ENCODE data around the gene GOLGA1.
"Not testable (repeated sequence)": the region's sequence is repeated elsewhere in the genome, so short reads cannot be mapped to it uniquely, and the experiment has no call there.

GOLGA1 gene

DNA sequence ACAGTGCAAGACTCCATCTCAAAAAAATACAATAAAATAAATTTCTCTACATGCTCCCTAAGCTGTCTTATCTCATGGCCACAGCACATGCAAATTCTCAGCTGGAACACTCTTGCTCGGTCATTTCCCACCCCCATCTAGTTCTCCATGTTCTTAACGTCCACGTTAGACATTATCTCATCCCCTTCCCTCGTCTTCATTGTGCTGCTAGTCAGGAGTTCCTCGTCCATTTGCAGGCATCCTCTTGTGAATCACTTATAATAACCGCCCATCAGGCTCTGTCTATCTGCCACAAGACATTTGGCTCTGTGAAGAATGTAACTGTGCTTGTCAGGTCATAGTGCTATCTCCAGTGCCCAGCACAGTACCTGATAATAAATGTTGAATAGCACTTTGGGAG lies 32.9 kb upstream of the GOLGA1 start:
- H3K27ac ChIP-seq, result no peak overlapping the region
- no peaks in the 10 kb centered on the region for H3K9me3 ChIP-seq (ENCODE audit: control insufficient read depth, low read length)
- TF ChIP-seq, protein P1, sequence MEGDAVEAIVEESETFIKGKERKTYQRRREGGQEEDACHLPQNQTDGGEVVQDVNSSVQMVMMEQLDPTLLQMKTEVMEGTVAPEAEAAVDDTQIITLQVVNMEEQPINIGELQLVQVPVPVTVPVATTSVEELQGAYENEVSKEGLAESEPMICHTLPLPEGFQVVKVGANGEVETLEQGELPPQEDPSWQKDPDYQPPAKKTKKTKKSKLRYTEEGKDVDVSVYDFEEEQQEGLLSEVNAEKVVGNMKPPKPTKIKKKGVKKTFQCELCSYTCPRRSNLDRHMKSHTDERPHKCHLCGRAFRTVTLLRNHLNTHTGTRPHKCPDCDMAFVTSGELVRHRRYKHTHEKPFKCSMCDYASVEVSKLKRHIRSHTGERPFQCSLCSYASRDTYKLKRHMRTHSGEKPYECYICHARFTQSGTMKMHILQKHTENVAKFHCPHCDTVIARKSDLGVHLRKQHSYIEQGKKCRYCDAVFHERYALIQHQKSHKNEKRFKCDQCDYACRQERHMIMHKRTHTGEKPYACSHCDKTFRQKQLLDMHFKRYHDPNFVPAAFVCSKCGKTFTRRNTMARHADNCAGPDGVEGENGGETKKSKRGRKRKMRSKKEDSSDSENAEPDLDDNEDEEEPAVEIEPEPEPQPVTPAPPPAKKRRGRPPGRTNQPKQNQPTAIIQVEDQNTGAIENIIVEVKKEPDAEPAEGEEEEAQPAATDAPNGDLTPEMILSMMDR (IDR thresholded peaks at IDR 0.05), result no peak
- H3K27me3 ChIP-seq (ENCODE audit: control insufficient read depth, insufficient read depth, low read length), result no peaks in the 10 kb centered on the region
- H3K4me1 ChIP-seq, result no peaks in the 10 kb centered on the region
- no peaks in the 10 kb centered on the region for H3K79me2 ChIP-seq
- no peak overlapping the region for H3K9ac ChIP-seq
- no peak overlapping the region for H3K4me3 ChIP-seq (ENCODE audit: low read depth, low read length)
- no peak overlapping the region for H3K4me2 ChIP-seq (ENCODE audit: low read length)
- no peaks in the 10 kb centered on the region for H3K36me3 ChIP-seq (ENCODE audit: control insufficient read depth, insufficient read depth, low read length)
- H2AFZ ChIP-seq, result no peak overlapping the region

DNA sequence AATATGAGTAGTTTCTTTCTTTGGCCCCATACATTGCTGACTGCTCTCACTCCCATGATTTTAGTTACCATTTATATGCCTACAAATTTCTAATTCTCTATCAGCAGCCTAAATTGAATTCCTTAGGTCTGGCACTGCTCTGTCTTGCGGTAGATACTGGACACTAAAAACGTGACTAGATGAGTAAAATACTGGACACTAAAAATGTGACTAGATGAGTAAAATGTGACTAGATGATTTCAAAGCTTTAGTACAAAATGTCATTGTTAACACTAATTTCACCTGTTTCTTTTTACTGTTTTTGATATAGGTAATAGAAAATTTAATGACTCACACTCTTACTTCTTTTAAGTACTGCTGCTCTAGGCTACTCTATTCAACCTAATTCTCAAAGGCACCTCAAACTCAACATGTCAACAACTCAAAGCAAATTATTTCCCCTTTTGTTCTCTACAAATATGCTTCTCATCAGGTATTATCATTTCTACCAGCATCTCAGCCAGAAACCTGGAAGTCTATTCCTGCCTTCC lies 31.4 kb upstream of the GOLGA1 start:
- H3K9me3 ChIP-seq (ENCODE audit: control insufficient read depth, low read length), result no peaks in the 10 kb centered on the region
- H3K79me2 ChIP-seq, result no peaks in the 10 kb centered on the region
- no peaks in the 10 kb centered on the region for H3K36me3 ChIP-seq (ENCODE audit: control insufficient read depth, insufficient read depth, low read length)
- H3K27ac ChIP-seq, result no peak overlapping the region
- H3K9ac ChIP-seq, result no peak overlapping the region
- TF ChIP-seq, protein P1 (IDR thresholded peaks at IDR 0.05), result no peak
- no peak overlapping the region for H3K4me2 ChIP-seq (ENCODE audit: low read length)
- H3K27me3 ChIP-seq (ENCODE audit: control insufficient read depth, insufficient read depth, low read length), result no peaks in the 10 kb centered on the region
- no peak overlapping the region for H2AFZ ChIP-seq
- H3K4me3 ChIP-seq (ENCODE audit: low read depth, low read length), result no peak overlapping the region
- no peaks in the 10 kb centered on the region for H3K4me1 ChIP-seq

DNA sequence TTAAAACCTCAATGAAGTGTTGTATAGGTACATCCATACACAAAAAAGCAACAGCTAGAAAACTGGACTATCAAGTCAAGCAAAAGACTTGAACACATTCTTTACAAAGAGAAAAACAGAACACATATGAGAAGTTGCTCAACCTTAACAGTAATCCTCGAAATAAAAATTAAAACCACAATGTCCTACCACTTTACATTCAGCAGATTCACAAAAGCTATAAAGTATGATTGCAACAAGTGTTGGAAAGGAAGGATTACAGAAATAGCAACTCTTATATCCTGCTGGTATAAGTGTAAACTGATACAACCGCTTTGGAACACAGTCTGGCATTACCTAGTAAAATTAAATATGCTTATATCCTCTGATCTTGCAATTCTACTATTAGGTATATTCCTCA lies 28.5 kb upstream of the GOLGA1 start:
- Histone ChIP-seq H3K4me2 (ENCODE audit: low read length) (no peak overlapping the region), H3K36me3 (ENCODE audit: control insufficient read depth, insufficient read depth, low read length) (no peaks in the 10 kb centered on the region), H3K9me3 (ENCODE audit: control insufficient read depth, low read length) (no peaks in the 10 kb centered on the region), H3K4me1 (no peaks in the 10 kb centered on the region), H3K9ac (no peak overlapping the region), H2AFZ (no peak overlapping the region), H3K79me2 (no peaks in the 10 kb centered on the region), H3K27ac (no peak overlapping the region), H3K27me3 (ENCODE audit: control insufficient read depth, insufficient read depth, low read length) (no peaks in the 10 kb centered on the region), H3K4me3 (ENCODE audit: low read depth, low read length) (no peak overlapping the region)
- TF ChIP-seq, protein P1 (IDR thresholded peaks at IDR 0.05), result no peak

DNA sequence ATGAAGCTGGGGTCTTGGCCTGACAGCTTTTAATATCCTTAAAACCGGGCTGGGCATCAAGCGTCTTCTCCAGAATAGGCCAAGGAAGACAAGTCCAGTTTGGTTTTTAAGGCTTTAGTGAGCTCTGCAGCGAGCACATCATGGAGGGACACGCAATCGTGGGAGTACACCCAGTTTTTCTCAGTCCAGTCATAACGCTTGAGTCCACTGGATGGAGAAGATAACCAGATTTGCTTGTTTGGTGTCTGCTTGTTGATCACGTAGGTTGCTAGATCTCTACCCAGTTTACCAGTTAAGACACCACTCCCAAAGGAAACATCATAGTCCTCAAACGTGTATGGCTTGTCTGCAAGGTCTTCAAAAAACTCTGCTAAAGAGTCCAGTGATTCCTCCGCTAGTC lies 27.4 kb upstream of the GOLGA1 start:
- Histone ChIP-seq H3K4me1 (no peaks in the 10 kb centered on the region), H3K36me3 (ENCODE audit: control insufficient read depth, insufficient read depth, low read length) (no peaks in the 10 kb centered on the region), H3K79me2 (no peaks in the 10 kb centered on the region)

DNA sequence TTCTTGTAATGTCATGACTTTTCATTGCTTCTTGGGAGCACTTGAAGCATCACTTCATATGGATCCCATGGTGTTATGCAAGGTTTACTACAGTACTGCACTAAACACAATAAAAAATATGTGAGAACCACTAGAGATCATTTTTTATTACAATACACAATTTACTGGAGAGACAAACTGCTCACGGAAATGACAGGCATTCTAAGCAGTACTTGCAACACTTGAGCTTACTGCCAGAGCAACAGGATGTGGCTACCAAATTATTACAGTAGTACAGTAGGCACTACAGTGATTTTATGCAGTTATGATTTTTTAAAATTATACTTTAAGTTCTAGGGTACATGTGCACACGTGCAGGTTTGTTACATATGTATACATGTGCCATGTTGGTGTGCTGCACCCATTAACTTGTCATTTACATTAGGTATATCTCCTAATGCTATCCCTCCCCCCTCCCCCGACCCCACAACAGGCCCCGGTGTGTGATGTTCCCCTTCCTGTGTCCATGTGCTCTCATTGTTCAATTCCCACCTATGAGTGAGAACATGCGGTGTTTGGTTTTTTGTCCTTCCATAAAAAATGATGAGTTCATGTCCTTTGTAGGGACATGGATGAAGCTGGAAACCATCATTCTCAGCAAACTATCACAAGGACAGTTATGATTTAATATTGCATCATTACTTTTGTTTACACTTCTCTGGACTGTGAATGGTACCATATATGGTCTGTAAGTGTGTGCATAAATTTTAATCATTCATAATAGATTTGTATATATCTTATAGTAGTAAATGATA lies 25.1 kb upstream of the GOLGA1 start:
- not testable (repeated sequence) for H3K4me1 ChIP-seq; H2AFZ ChIP-seq; H3K27me3 ChIP-seq (ENCODE audit: control insufficient read depth, insufficient read depth, low read length); H3K9ac ChIP-seq; H3K79me2 ChIP-seq; H3K27ac ChIP-seq; H3K36me3 ChIP-seq (ENCODE audit: control insufficient read depth, insufficient read depth, low read length); H3K4me3 ChIP-seq (ENCODE audit: low read depth, low read length); H3K9me3 ChIP-seq (ENCODE audit: control insufficient read depth, low read length); H3K4me2 ChIP-seq (ENCODE audit: low read length)

More for the DNA sequence above, 27.4 kb upstream of the GOLGA1 start:
- H3K4me2 ChIP-seq (ENCODE audit: low read length), result no peak overlapping the region
- no peak overlapping the region for H2AFZ ChIP-seq
- no peaks in the 10 kb centered on the region for H3K27me3 ChIP-seq (ENCODE audit: control insufficient read depth, insufficient read depth, low read length)
- H3K9me3 ChIP-seq (ENCODE audit: control insufficient read depth, low read length), result no peaks in the 10 kb centered on the region
- H3K27ac ChIP-seq, result no peak overlapping the region
- no peak overlapping the region for H3K9ac ChIP-seq
- no peak overlapping the region for H3K4me3 ChIP-seq (ENCODE audit: low read depth, low read length)
- TF ChIP-seq, protein P1 (IDR thresholded peaks at IDR 0.05), result no peak

Measured in parathyroid adenoma (tissue), 2 donors.